Fibroblast of skin of left quadriceps (primary cell): Measurements from ENCODE around the gene IGFBP3.

Experiments
- DNase-seq, 2 experiments: peaks; one replicate each; pipeline ENCODE4 v3.0.0-alpha.2; 2013; ENCODE audit warnings: low read depth in 2 of 2

IGFBP3 gene

GRCh38 chr7:45892407-45893035, 28.6 kb downstream of the IGFBP3 start:
- no peak for DNase-seq

- DNase-seq = no peak
Measured at GRCh38 chr7:45891462-45892402, 29.3 kb downstream of the IGFBP3 start.

GRCh38 chr7:45890902-45891461, 30.1 kb downstream of the IGFBP3 start:
- peak; percentile 39 to 45 for DNase-seq

- DNase-seq = no peak
Measured at GRCh38 chr7:45890125-45890901, 30.8 kb downstream of the IGFBP3 start.

GRCh38 chr7:45889367-45890067, 31.6 kb downstream of the IGFBP3 start:
- DNase-seq = no peak

GRCh38 chr7:45888993-45889366, 32.1 kb downstream of the IGFBP3 start:
- DNase-seq = no peak

GRCh38 chr7:45888185-45888992, 32.7 kb downstream of the IGFBP3 start, which contains the start of gene IGFBP1:
Gene IGFBP1 (plus strand): TSS chr7:45888488. CDS start chr7:45888653, 165 bp downstream.
- no peak for DNase-seq

GRCh38 chr7:45886931-45887667, 34.0 kb downstream of the IGFBP3 start:
- DNase-seq = no peak

- DNase-seq = no peak
Measured at GRCh38 chr7:45885264-45885882, 35.7 kb downstream of the IGFBP3 start.

GRCh38 chr7:45884136-45884535, 36.9 kb downstream of the IGFBP3 start:
- DNase-seq = no peak

- no peak for DNase-seq
Measured at GRCh38 chr7:45882465-45882810, 38.6 kb downstream of the IGFBP3 start.

GRCh38 chr7:45881759-45882464, 39.2 kb downstream of the IGFBP3 start:
- peak in 1 of 2 experiments; percentile 14 for DNase-seq

- DNase-seq = no peak
Measured at GRCh38 chr7:45881280-45881758, 39.8 kb downstream of the IGFBP3 start.

GRCh38 chr7:45880433-45880860, 40.6 kb downstream of the IGFBP3 start:
- no peak for DNase-seq

GRCh38 chr7:45878457-45879144, 42.5 kb downstream of the IGFBP3 start:
- DNase-seq = no peak

GRCh38 chr7:45876519-45876918, 44.6 kb downstream of the IGFBP3 start:
- DNase-seq = no peak

GRCh38 chr7:45874408-45875131, 46.5 kb downstream of the IGFBP3 start:
- DNase-seq = peak; percentile 58 to 60
